Lower leg skin (tissue), 3 donors: ENCODE results near the gene MFSD6L.

ENCODE experiments used
- CTCF ChIP-seq, 3 donors: fragments of 450-650 bp; IDR thresholded peaks; one replicate each; pipeline ENCODE4 v1.5.1; 2016; ENCODE audit warnings: antibody characterized with exemption in 3 of 3, mild to moderate bottlenecking in 3 of 3, moderate library complexity in 2 of 3
- POLR2A ChIP-seq, 2 donors: fragments of 450-650 bp; IDR thresholded peaks; one replicate each; pipeline ENCODE4 v1.6.1; 2016 to 2017; ENCODE audit warnings: antibody characterized with exemption in 2 of 2, mild to moderate bottlenecking in 1 of 2, moderate library complexity in 1 of 2

DNA sequence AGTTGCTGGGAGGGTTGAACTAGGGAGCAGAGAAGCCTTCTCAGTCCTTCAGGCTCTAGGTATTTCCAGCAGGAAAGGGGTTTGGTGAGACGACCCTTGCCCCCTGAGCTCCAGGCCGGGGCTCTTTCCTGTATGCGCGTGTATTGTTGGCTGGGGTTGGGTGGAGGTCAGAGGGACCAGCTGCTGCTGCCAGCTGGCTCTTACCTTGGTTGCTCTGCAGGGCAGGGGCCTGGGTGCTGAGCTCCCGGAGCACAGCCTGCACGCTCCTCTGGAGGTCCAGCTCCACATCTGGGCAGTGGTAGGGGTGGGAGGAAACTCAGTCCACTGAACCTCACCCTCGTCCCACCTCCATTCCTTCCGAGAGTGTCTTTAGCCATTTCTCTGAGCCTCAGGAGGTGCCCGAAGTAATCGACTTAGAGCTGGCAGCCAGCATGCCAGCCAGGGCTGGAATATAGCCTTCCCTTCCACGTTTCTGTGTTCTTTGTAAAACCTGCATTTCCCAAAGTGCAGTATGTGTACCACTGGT lies 40.3 kb upstream of the MFSD6L start:
- TF ChIP-seq CTCF (IDR thresholded peaks at IDR 0.05) (no peak), POLR2A (IDR thresholded peaks at IDR 0.05) (no peak)
